Caki2 (cell line): ENCODE data around the gene IKZF1. TPM values are rescaled to one million over a fixed set of nuclear protein-coding genes. Genes with fewer than 3 reads are reported as not detected.
"Not testable (repeated sequence)": the region's sequence is repeated elsewhere in the genome, so short reads cannot be mapped to it uniquely, and the experiment has no call there.

ENCODE experiments used
- DNase-seq: peaks from one replicate; pipeline ENCODE4 v3.0.0-alpha.2; 2015; ENCODE audit warnings: low read depth
- in situ Hi-C: cut with HindIII; loops from 2 replicates; pipeline ENCODE4 v1.10.0; 2016; ENCODE audit warnings: low sequenced_read_pairs, low pct_unique_long_range_greater_than_20kb, mixed read lengths
- total RNA-seq: library from RNA; depleted of rRNA; stranded (reverse); fragments of >200 nt; shearing (Covaris generic); gene quantifications from 2 replicates; pipeline ENCODE4 v1.2.3, GENCODE V29; 2014; ENCODE audit warnings: low replicate concordance

The IKZF1 gene
- total RNA-seq, 1 experiment from 2014 or later, result not detected

DNA sequence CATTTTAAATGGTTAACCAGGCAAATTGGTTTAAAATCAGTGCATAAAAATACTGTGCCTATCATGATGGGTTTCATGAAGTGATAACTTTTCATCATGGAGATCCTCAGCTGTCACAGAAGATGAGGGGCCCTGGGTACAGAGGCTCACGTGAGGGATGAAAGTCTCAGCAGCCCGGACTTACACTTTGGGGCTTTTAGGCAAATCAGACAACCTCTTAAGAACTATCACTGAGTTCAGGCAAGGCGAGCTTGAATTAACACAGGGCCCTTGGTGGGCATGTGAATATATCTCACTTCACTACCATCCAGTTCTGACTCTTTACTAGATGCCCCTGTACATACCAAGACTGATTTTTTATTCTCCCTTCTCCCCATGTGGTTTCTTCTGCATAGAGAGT is 19.6 kb downstream of the IKZF1 start:
- in situ Hi-C loops, result no loop called here

DNA sequence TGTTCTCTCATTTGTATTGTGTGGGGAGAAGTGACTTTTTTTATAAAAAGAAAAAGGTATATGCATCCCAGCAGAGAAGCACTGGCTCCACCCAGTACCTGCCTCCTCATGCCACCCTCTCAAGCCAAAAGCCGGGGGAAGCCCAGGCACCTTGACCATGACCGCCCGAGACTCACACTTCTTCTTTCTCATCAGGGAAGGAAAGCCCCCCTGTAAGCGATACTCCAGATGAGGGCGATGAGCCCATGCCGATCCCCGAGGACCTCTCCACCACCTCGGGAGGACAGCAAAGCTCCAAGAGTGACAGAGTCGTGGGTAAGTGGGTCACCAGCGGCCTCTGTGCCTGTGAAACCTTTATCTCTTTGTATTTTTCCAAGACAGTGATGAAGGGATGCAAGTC is 22.9 kb downstream of the IKZF1 start:
- in situ Hi-C loops, result no loop called here
- DNase-seq, result no peak

More for the DNA sequence above, 19.6 kb downstream of the IKZF1 start:
- no peak for DNase-seq

DNA sequence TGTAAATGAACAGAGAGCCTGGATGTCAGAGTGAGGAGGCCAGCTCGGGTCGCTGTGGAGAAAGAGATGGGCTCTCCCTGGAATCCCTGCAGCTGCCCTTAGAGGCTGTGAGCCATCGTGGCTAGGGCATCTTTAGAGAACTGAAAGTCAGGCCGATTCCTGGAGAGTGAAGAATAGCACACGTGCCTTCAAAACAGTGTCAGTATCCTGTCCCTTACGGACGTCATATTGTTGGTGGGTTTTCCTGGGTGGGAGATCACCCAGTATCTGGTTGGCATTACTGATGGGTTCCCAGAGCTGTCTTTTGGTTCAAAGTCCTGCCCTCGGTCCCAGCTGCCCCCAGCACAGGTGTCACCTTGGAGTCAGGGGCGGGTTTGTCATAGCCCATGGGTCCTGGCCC is 25.3 kb downstream of the IKZF1 start:
- DNase-seq, result no peak
- in situ Hi-C loops, result no loop called here

DNA sequence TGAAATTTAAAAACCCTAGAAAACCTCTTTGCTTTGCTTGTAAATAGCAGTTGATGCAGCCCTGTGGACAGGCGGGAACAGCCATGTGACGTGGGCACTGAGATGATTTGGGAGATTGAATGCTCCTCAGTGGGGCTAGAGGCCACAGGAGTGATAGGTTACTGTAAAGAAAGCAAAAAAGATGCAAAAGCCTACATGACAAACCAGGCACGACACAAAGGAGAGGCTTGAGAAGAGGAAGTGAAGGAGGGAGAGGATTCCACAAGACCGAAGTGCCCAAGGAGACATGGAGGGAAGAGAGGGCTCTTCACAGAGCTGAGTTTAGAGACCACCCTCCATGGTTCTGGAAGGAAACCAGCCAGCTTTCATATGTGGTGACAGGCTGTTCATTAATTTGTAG is 25.7 kb downstream of the IKZF1 start:
- in situ Hi-C loops, result no loop called here
- no peak for DNase-seq

DNA sequence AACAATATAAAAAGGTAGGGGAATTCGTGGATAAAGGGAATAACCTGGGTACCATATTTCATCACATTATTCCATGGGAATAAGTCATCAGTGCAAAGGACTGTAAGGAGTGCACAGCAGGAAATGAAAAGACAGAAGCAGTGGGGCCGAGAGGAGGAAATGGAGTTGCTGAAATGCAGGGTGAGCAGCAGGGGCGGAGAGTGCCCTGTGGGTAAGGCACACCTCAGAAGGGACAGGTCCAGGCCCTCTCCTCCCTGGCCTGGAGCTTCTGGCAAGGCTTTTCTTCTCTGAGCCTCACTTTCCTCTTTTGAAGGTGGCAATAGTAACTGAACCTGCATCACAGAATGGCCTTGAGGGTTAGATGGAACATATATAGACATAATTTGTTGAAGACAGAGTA is 26.2 kb downstream of the IKZF1 start:
- in situ Hi-C loops, result no loop called here
- no peak for DNase-seq

DNA sequence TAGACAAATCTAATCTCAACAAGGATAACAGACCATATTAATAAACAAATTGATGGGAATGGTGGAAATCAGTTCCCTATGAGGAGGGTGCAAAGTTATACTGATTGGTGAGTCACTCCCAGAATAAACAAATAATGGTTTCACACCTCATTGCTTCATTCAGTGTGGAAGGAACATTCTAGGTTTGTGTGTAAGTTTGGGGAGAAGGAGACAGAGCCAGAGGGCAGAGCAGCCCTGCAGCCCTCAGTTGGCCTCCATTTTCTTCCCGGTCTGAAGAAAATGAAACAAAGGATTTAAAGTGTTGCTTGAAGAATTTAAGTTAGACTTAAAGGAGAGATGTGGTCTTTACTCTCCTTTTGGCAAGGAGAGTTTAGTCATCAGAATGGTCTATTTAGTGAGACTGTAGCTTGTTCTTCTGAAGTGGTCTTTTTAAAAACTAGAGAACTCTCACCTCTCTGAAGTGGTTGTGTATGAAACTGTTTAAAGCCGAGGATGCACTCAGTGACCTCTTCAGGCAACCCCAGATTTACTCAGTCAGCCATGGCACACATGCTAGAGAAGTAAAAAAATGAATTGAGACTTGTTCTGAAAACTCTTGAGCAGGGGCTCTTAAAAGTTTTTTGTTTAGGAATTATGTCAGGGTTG is 27.2 kb downstream of the IKZF1 start:
- DNase-seq, result peak; percentile 9
- in situ Hi-C loops, result no loop called here

DNA sequence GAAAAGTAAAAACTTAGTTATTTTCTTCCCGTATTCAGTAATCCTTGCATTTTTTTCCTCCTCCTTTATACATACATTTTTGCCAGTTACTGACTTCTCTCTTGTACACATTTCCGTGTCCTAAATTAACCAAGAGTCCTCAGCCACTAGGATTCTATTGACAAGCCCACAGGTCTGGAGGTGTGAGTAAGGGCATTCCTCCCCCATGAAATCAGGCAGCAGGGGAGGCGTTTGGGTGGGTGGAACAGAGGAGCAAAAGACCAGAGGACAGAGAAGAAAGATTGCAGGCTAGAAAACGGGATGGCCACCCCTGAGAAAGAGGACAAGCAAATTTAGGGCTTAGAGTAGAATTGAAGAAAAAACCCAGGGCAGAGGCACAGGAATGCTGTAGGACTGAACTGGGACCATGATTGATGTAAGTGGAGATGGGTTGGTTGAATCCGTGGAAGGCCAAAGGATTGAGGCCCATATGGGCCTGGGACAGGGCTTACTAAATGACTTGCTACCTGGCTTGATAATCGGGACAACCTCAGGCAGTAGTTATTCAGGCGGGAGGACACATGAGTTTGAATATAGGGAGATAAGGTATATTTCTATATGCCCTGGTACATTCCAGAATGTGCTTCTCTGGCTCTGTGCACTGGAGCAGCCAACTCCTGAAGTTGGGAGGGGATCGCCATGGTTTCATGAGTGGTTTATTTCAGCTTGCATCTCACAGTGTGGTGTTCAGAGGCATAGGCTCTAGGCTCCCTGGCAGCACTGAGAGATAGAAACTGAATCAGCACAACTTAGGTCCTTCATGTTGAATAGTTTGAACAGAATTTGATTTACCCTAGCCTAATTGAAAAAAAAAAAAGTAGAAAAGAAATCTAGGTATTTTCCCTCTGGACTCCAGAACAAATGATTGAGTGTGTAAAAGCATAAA is 28.0 kb downstream of the IKZF1 start:
- in situ Hi-C loops, result no loop called here
- DNase-seq, result no peak

DNA sequence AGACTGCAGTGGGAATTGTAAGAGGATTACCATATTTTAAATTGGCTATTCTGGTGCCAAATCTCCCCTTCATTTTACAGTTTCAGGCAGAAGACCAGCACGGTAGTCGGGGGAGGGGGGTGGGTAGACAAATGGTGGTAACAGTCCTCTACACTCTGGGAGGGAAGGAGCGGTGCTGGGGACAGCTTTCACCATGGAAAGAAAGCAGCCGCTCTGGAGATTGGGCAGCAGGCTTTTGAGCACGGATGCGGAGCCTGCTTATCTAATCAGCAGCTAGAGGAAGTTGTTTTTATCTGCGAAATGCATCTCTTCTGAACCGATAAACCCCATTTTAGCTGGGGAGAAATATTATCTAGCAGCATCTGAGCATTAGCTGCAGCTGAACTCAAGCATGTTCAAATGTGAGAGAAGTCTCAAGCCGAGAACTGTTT is 28.7 kb downstream of the IKZF1 start:
- DNase-seq, result no peak
- in situ Hi-C loops, result no loop called here

DNA sequence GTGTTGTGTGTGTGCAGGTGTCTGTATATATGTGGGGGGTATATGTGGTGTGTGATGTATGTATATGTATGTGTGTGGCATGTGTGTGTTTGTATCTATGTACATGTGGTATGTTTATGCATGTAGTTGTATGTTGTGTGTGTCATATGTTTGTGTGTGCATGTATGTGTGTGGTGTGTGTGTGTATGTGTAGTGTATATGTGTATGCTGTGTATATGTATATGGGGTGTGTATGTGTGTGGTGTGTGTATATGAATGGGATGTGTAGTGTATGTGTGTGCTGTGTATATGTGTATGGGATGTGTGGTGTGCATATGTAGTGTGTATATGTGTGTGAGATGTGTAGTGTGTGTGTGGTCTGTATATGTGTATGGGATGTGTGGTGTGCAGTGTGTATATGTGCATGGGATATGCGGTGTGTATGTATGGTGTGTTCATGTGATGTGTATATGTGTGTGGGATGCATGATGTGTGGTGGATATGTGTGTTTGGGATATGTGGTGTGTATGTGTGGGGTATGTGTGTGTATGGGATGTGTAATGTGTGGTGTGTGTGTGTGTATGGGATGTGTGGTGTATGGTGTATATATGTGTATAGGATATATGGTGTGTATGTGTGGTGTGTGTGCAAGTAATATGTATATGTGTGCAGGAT is 30.0 kb downstream of the IKZF1 start:
- in situ Hi-C loops, result no loop called here
- no peak for DNase-seq

DNA sequence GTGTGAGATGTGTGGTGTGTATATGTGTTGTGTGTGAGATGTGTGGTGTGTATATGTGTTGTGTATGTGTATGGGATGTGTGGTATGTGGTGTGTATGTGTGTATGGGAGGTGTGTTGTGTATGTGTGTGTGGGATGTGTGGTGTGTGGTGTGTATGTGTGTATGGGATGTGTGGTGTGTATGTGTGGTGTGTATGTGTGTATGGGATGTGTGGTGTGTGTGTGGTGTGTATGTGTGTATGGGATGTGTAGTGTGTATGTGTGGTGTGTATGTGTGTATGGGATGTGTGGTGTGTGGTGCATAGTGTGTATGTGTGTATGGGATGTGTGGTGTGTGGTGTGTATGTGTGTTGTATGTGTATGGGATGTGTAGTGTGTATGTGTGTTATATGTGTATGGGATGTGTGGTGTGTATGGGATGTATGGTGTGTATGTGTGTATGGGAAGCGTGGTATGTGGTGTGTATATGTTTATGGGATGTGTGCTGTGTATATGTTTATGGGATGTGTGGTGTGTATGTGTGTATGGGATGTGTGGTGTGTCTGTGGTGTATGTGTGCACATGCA is 30.8 kb downstream of the IKZF1 start:
- in situ Hi-C loops, result no loop called here
- DNase-seq, result no peak

DNA sequence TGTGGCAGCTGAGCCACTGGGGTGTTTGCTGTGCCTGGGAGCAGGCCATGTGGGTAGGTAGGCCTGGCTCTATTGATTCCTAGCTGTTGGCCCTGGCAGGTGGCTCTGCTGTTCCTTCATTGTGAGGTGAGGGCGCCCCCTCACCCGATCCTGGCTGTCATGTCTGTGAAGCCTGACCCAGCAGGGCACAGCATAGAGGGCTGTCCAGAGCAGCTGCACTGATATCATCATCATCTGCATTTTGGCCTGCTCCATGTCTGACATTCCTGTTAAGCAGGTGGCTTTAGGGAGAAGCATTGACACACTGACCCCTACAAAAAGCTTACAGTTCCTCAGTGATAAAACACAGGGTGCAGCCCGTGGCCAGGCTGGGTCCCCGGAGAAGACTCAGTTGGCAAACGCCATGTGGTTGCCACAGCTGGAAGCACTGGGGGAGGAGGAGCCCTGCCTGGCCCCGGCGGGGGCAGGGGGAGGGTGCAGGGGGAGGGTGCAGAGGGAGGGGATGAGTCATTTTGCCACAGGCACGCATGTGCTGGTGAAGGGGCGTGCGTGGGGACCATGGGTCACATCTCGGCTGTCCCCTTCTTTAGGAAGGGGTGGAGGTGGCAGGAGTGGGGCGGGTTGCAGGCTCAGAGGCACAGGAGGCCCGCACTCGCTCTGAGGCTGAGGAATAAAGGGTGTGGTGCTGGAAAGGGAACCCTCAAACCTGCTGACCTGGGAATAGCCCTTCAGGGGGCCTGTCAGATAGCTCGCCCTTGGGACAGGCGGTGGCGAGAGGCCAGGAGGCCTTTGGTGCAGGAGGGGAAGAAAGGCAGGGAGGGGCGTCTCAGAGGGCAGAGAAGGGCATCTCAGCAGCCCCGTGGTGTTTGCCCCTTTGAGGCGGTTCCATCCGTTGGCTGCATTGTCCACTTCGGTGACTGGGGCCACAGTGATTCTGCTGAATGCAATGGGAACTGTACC is 31.6 kb downstream of the IKZF1 start:
- DNase-seq, result no peak

DNA sequence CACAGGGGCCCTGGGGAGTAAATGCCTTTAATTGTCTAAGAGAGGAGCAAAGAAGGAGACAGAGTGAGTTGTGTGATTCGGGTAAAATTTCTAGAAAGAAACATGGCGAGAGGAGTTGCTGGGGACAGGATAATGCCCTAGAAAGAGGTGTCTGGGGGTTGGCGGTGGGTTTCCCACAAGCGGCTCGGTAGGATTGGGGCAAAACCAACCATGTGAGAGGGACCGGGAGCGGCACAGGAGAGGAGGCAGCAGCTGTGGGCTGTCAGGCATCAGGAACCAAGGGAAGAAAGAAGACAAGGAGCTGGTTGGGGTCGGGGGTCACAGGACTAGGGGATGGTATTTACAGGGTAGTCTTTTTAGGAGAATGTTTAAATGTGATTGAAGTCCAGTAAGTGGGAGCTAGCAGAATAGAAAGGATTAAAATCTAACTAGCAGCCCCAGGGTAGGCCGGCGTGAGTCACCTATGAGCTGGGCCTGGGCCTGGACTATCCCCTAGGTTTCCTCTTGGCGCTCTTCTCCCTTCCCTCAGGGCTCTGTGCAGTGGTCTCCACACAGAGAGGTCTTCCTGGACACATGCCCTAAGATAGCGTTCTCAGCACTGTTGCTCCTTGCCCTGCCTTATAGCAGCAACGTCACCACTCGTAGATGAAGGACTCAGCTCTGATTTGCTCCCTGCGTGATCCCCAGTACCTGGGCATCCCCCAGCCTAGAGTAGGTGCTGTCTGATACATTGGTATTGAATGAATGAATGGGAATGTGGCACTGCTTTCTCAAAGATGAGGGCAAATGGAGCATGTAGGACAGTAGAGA is 32.6 kb downstream of the IKZF1 start:
- in situ Hi-C loops, result no loop called here
- DNase-seq, result no peak

More for the DNA sequence above, 31.6 kb downstream of the IKZF1 start:
- in situ Hi-C loops, result no loop called here

DNA sequence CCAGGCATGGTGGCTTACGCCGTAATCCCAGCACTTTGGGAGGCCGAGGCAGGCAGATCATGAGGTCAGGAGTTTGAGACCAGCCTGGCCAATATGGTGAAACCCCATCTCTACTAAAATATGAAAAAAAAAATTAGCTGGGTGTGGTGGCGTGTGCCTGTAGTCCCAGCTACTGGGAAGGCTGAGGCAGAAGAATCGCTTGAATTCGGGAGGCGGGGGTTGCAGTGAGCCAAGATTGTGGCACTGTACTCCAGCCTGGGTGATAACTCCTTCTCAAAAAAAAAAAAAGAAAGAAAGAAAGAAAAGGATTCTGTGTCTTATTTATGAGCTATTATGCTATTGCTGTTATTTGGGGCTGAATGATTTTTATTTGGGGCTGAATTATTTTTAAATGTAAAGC is 35.0 kb downstream of the IKZF1 start:
- DNase-seq, in situ Hi-C loops: not testable (repeated sequence)

DNA sequence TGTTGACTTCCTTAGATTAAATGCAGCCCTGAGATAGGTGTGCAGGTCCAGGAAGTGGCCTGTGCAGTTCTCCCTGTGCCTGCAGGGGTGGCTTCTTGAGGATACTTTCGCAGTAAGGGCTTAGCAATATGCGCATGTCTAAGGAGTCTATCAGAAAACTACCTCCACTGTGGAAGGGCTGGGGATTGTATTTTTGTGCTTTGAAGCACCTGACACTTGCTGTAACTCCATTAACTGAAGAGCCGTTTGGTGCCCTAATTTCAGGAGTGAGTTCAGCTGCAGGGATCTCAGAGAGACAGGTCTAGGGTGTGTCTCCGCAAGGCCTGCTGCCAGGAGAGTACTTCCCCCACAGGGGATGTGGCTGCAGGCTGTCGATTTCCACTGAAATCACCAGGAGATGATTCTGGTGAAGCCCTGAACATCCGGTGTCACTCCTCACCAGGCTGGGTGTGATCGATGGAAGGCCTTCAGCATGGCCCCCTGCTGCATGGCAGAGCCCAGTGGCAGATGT is 35.5 kb downstream of the IKZF1 start:
- DNase-seq, result no peak
- in situ Hi-C loops, result no loop called here

DNA sequence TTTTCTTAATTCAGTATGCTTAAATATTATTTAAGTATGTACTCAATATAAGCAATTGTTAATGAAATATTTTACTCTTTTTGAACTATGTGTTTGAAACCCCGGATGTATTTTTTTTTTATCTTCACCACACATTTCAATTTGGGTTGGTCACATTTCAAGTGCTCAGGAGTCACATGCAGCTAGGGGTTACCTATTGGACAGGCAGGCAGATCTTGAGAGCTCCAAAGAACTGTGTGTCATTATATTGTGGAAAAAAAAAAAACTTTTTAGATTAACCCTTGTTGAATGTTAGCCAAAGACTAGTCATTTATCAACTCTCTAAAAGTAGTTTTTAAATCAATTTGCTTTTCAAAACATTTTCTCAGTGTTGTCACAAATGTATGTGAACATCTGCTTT is 37.2 kb downstream of the IKZF1 start:
- in situ Hi-C loops, result no loop called here
- no peak for DNase-seq

DNA sequence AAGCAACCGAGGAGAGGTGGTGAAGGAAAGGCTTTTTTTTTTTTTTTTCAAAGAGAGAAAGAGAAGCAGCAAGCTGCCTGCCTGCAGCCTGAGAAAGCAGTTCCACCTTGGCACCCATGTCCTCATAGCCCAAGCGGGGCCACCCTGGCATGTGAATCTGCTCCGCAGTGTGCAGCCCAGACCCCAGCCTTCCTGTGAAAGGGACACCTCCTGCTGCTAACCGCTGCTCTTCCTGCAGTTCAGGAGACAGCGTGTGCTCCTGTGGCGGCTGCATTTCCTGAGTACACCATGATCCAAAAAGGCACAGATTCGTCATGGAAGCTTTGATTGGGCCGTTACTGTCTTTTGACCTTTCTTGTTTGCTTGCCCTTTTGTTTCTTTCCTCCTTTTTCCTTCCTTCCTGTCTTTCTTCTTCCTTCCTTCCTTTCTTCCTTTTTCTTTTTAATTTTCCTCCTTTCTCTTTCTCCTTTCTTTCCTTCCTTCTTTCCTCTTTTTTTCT is 38.1 kb downstream of the IKZF1 start:
- in situ Hi-C loops, result no loop called here
- DNase-seq, result no peak
